T-cell (primary cell): ENCODE data around the gene ZNF664. TPM values are rescaled to one million over a fixed set of nuclear protein-coding genes. Genes with fewer than 3 reads are reported as not detected.

Experiments used
- ATAC-seq, 4 experiments: fragments of 200-7000 bp in 3 of 4; fragments of 150-1000 bp in 1 of 4; cut with Tn5 transposase; replicated peaks in 1 of 4; 1 replicate in 3 of 4; 2 replicates in 1 of 4; pipeline ENCODE4 v1.10.0; 2021; ENCODE audit warnings: moderate library complexity in 3 of 4, mild to moderate bottlenecking in 2 of 4, moderate number of reproducible peaks in 1 of 4
- CTCF ChIA-PET, 2 donors: fragments of 300-600 bp; sonication (Branson Sonifier 250); formaldehyde crosslinking; loops; one replicate each; lab custom pipeline; 2022; ENCODE audit warnings: antibody characterized with exemption in 2 of 2; lab: Charles Lee
- POLR2A ChIA-PET, 2 donors: fragments of 300-600 bp; sonication (Branson Sonifier 250); formaldehyde crosslinking; loops; one replicate each; lab custom pipeline; 2022; ENCODE audit warnings: antibody characterized with exemption in 2 of 2; lab: Charles Lee
- DNase-seq, 35 experiments: peaks; one replicate each; pipeline versions ENCODE4 v3.0.0 to v3.0.0-alpha.2; 2013 to 2023
- H3K27ac ChIP-seq: one replicate; pipeline ENCODE4 v1.5.1; 2013; ENCODE audit warnings: low read length
- H3K27me3 ChIP-seq, 2 experiments: replicated peaks in 1 of 2; 1 replicate in 1 of 2; 2 replicates in 1 of 2; pipeline versions ENCODE4 v1.6.1 to v1.7.0; 2013; ENCODE audit warnings: low read length in 1 of 2, mixed read lengths in 1 of 2; ENCODE audit not compliant: control insufficient read depth in 2 of 2, insufficient read depth in 2 of 2; ENCODE audit errors: extremely low read depth in 1 of 2
- H3K36me3 ChIP-seq, 2 donors: 1 replicate in 1 of 2; 2 replicates in 1 of 2; pipeline versions ENCODE4 v1.6.1 to v1.7.0; 2013; ENCODE audit warnings: low read length in 1 of 2; ENCODE audit not compliant: control insufficient read depth in 2 of 2, insufficient read depth in 1 of 2; ENCODE audit errors: extremely low read depth in 1 of 2
- H3K4me1 ChIP-seq, 2 experiments: 1 replicate in 1 of 2; 2 replicates in 1 of 2; pipeline versions ENCODE4 v1.6.1 to v1.7.0; 2013; ENCODE audit warnings: low read length in 2 of 2, mixed read lengths in 1 of 2; ENCODE audit not compliant: insufficient read depth in 2 of 2, control insufficient read depth in 1 of 2; ENCODE audit errors: extremely low read depth in 1 of 2
- H3K4me3 ChIP-seq, 2 donors: 1 replicate in 1 of 2; 2 replicates in 1 of 2; pipeline versions ENCODE4 v1.5.1 to v1.7.0; 2013; ENCODE audit warnings: mild to moderate bottlenecking in 2 of 2, low read length in 1 of 2, moderate library complexity in 1 of 2; ENCODE audit not compliant: control insufficient read depth in 1 of 2; ENCODE audit errors: extremely low read depth in 1 of 2
- H3K9me3 ChIP-seq: 2 replicates; pipeline ENCODE4 v1.7.0; 2013
- H3K27ac Mint-ChIP-seq, 2 donors: one replicate each; pipeline ENCODE4 v1.8.0; 2020 to 2021; ENCODE audit warnings: mild to moderate bottlenecking in 2 of 2, mixed read lengths in 2 of 2
- H3K27me3 Mint-ChIP-seq, 2 donors: one replicate each; pipeline ENCODE4 v1.8.0; 2021 to 2022; ENCODE audit warnings: mixed read lengths in 2 of 2
- H3K36me3 Mint-ChIP-seq: one replicate; pipeline ENCODE4 v1.8.0; 2021; ENCODE audit warnings: mixed read lengths
- H3K4me1 Mint-ChIP-seq, 3 donors: one replicate each; pipeline ENCODE4 v1.8.0; 2020 to 2022; ENCODE audit warnings: mixed read lengths in 3 of 3, mild to moderate bottlenecking in 1 of 3
- H3K4me3 Mint-ChIP-seq, 3 donors: one replicate each; pipeline ENCODE4 v1.8.0; 2020 to 2022; ENCODE audit warnings: mild to moderate bottlenecking in 3 of 3, mixed read lengths in 3 of 3, moderate library complexity in 3 of 3
- H3K9me3 Mint-ChIP-seq, 3 donors: one replicate each; pipeline ENCODE4 v1.8.0; 2020 to 2022; ENCODE audit warnings: mixed read lengths in 3 of 3
- WGBS: methylation state at CpG from one replicate; pipeline ENCODE4 v1.1.5; 2013; ENCODE audit warnings: missing lambda C conversion rate; ENCODE audit not compliant: insufficient coverage; 5-methylcytosine and 5-hydroxymethylcytosine counted together
- total RNA-seq, 35 experiments: library from RNA in 6 of 35; stranded (reverse) in 6 of 35; fragments of 120-200 nt in 1 of 35; gene quantifications; one replicate each; pipeline versions ENCODE4 v1.2.1 to v1.2.4 and lab custom pipeline; 2013 to 2026

The ZNF664 gene
- total RNA-seq, 5 donors from 2014 or later (not counting 1 experiment from before 2014, with no cell fraction given), result 30.6 to 58.2 (median 56.1) TPM

- H3K4me1 Mint-ChIP-seq, result peaks cover 0 to 5% (median 0%) of the 10 kb centered on the region in 3 donors
- ATAC-seq, result peak in 1 of 4 experiments; percentile 45
- POLR2A ChIA-PET, result interaction anchor here in 1 of 2 donors (0.6 kb wide), 1 partner anchor 103 kb away, joined by 3 read pairs; no protein-coding TSS in a partner anchor
Observed at GRCh38 chr12:124032265-124032886, 59.4 kb downstream of the ZNF664 start.

GRCh38 chr12:124033859-124034258 lies 60.8 kb downstream of the ZNF664 start:
- Histone ChIP-seq H3K9me3 (no peaks in the 10 kb centered on the region), H3K27me3 (peaks cover 0 to 10% of the 10 kb centered on the region in 2 experiments), H3K4me3 (no peak overlapping the region), H3K36me3 (no peaks in the 10 kb centered on the region), H3K27ac (no peak overlapping the region), H3K4me1 (no peaks in the 10 kb centered on the region)
- POLR2A ChIA-PET, result no interaction called here
- CTCF ChIA-PET, result no interaction called here
- Mint-ChIP-seq H3K4me3 (no peak overlapping the region), H3K4me1 (no peaks in the 10 kb centered on the region), H3K27ac (no peak overlapping the region), H3K9me3 (no peaks in the 10 kb centered on the region), H3K36me3 (no peaks in the 10 kb centered on the region), H3K27me3 (peaks cover 3 to 10% of the 10 kb centered on the region in 2 donors)
- DNase-seq (no peak), ATAC-seq (no peak)
- WGBS, result 58% methylated on average over 2 of the region's 2 CpGs

More at GRCh38 chr12:124032265-124032886, 59.4 kb downstream of the ZNF664 start:
- H3K27ac Mint-ChIP-seq, result no peak overlapping the region
- Histone ChIP-seq H3K4me1 (no peaks in the 10 kb centered on the region), H3K36me3 (no peaks in the 10 kb centered on the region), H3K9me3 (no peaks in the 10 kb centered on the region), H3K4me3 (no peak overlapping the region), H3K27ac (no peak overlapping the region), H3K27me3 (peaks cover 0 to 14% of the 10 kb centered on the region in 2 experiments)
- no peaks in the 10 kb centered on the region for H3K36me3 Mint-ChIP-seq
- CTCF ChIA-PET, result interaction anchor here (0.8 to 1.5 kb wide), 3 partner anchors 12 to 127 kb away, joined by 3 to 6 read pairs (median 3); no protein-coding TSS in a partner anchor
- H3K4me3 Mint-ChIP-seq, result no peak overlapping the region
- H3K27me3 Mint-ChIP-seq, result peaks cover 3 to 10% of the 10 kb centered on the region in 2 donors
- H3K9me3 Mint-ChIP-seq, result no peaks in the 10 kb centered on the region
- DNase-seq, result peak in 2 of 35 experiments; percentile 5 to 51
- WGBS, result 69% methylated on average over 2 of the region's 9 CpGs

GRCh38 chr12:124034297-124034696 lies 61.3 kb downstream of the ZNF664 start:
- Histone ChIP-seq H3K4me1 (no peaks in the 10 kb centered on the region), H3K9me3 (no peaks in the 10 kb centered on the region), H3K36me3 (no peaks in the 10 kb centered on the region), H3K27me3 (peaks cover 0 to 10% of the 10 kb centered on the region in 2 experiments), H3K4me3 (no peak overlapping the region), H3K27ac (no peak overlapping the region)
- Mint-ChIP-seq H3K27ac (no peak overlapping the region), H3K4me3 (no peak overlapping the region), H3K4me1 (no peaks in the 10 kb centered on the region), H3K27me3 (peaks cover 3 to 10% of the 10 kb centered on the region in 2 donors), H3K9me3 (no peaks in the 10 kb centered on the region), H3K36me3 (no peaks in the 10 kb centered on the region)
- 81% methylated on average over 5 of the region's 11 CpGs for WGBS
- ATAC-seq, result no peak
- ChIA-PET CTCF (no interaction called here), POLR2A (no interaction called here)
- no peak for DNase-seq

GRCh38 chr12:124035163-124035562 lies 62.1 kb downstream of the ZNF664 start:
- H3K9me3 ChIP-seq, result no peaks in the 10 kb centered on the region
- Mint-ChIP-seq H3K4me1 (no peaks in the 10 kb centered on the region), H3K9me3 (no peaks in the 10 kb centered on the region), H3K27ac (no peak overlapping the region), H3K27me3 (peaks cover 3 to 10% of the 10 kb centered on the region in 2 donors), H3K36me3 (no peaks in the 10 kb centered on the region), H3K4me3 (no peak overlapping the region)
- H3K36me3 ChIP-seq, result no peaks in the 10 kb centered on the region
- H3K4me1 ChIP-seq, result no peaks in the 10 kb centered on the region
- POLR2A ChIA-PET, result no interaction called here
- H3K4me3 ChIP-seq, result no peak overlapping the region
- DNase-seq (no peak), ATAC-seq (no peak)
- H3K27me3 ChIP-seq, result peaks cover 0 to 10% of the 10 kb centered on the region in 2 experiments
- CTCF ChIA-PET, result interaction anchor here in 1 of 2 donors (1.2 to 1.6 kb wide), 2 partner anchors 15 to 730 kb away, joined by 3 to 4 read pairs; no protein-coding TSS in a partner anchor
- H3K27ac ChIP-seq, result no peak overlapping the region
- WGBS, result 80% methylated on average over 2 of the region's 2 CpGs

- H3K36me3 Mint-ChIP-seq, result no peaks in the 10 kb centered on the region
- POLR2A ChIA-PET, result no interaction called here
- 96% methylated on average over 3 of the region's 7 CpGs for WGBS
- Histone ChIP-seq H3K9me3 (no peaks in the 10 kb centered on the region), H3K4me3 (no peak overlapping the region), H3K27ac (no peak overlapping the region), H3K4me1 (no peaks in the 10 kb centered on the region), H3K36me3 (no peaks in the 10 kb centered on the region), H3K27me3 (peaks cover 0 to 10% of the 10 kb centered on the region in 2 experiments)
- DNase-seq (no peak), ATAC-seq (no peak)
- no peaks in the 10 kb centered on the region for H3K9me3 Mint-ChIP-seq
- H3K4me3 Mint-ChIP-seq, result no peak overlapping the region
- H3K27me3 Mint-ChIP-seq, result peaks cover 3 to 10% of the 10 kb centered on the region in 2 donors
- no peaks in the 10 kb centered on the region for H3K4me1 Mint-ChIP-seq
- CTCF ChIA-PET, result interaction anchor here (0.5 to 1.6 kb wide), 5 partner anchors 729 to 760 kb away, joined by 3 to 7 read pairs (median 3); no protein-coding TSS in a partner anchor
- H3K27ac Mint-ChIP-seq, result no peak overlapping the region
Observed at GRCh38 chr12:124036171-124036598, 63.2 kb downstream of the ZNF664 start.

- no peaks in the 10 kb centered on the region for H3K9me3 Mint-ChIP-seq
- ChIA-PET POLR2A (no interaction called here), CTCF (interaction anchor here in 1 of 2 donors (0.9 to 1.6 kb wide), 4 partner anchors 729 to 735 kb away, joined by 3 to 7 read pairs (median 4); no protein-coding TSS in a partner anchor)
- no peak overlapping the region for H3K27ac Mint-ChIP-seq
- Histone ChIP-seq H3K4me1 (no peaks in the 10 kb centered on the region), H3K27ac (no peak overlapping the region), H3K9me3 (no peaks in the 10 kb centered on the region), H3K27me3 (peaks cover 0 to 10% of the 10 kb centered on the region in 2 experiments), H3K4me3 (no peak overlapping the region), H3K36me3 (no peaks in the 10 kb centered on the region)
- H3K4me1 Mint-ChIP-seq, result no peaks in the 10 kb centered on the region
- no peaks in the 10 kb centered on the region for H3K36me3 Mint-ChIP-seq
- WGBS, result 75% methylated on average over 2 of the region's 6 CpGs
- H3K4me3 Mint-ChIP-seq, result no peak overlapping the region
- ATAC-seq (peak in 3 of 4 experiments; percentile 40 to 50 (median 47)), DNase-seq (peak in 31 of 35 experiments; percentile 8 to 72 (median 36))
- H3K27me3 Mint-ChIP-seq, result peaks cover 3 to 10% of the 10 kb centered on the region in 2 donors
Observed at GRCh38 chr12:124036657-124037109, 63.7 kb downstream of the ZNF664 start.
